H1 (cell line): Measurements from ENCODE around the gene ARHGDIG. TPM values are rescaled to one million over a fixed set of nuclear protein-coding genes. Genes with fewer than 3 reads are reported as not detected.

Source experiments
- CTCF ChIA-PET: fragments of 300-600 bp; sonication (Branson Sonifier 250); formaldehyde crosslinking; loops from one replicate; lab custom pipeline; 2021; ENCODE audit not compliant: partially characterized antibody; lab: Charles Lee
- POLR2A ChIA-PET: fragments of 300-600 bp; sonication (Branson Sonifier 250); formaldehyde crosslinking; loops from one replicate; lab custom pipeline; 2021; ENCODE audit warnings: inconsistent platforms; ENCODE audit not compliant: partially characterized antibody; lab: Charles Lee
- DNase-seq, 2 experiments: peaks; one replicate each; pipeline versions ENCODE4 v3.0.0 to v3.0.0-alpha.2; 2010 to 2022; ENCODE audit warnings: low spot score in 2 of 2, low read depth in 1 of 2, mixed read lengths in 1 of 2
- FAIRE-seq: peaks from 2 replicates; lab custom pipeline; 2011; peaks lifted over from hg19 to GRCh38; lab: Jason Lieb, UNC
- H2AFZ ChIP-seq: 2 replicates; pipeline ENCODE4 v1.8.1; 2012; ENCODE audit warnings: low read length, inconsistent platforms
- H2AK5ac ChIP-seq: 2 replicates; pipeline ENCODE4 v1.6.1; 2013; ENCODE audit warnings: low read depth, low read length
- H2BK120ac ChIP-seq: replicated peaks from 2 replicates; pipeline ENCODE3; 2013; ENCODE audit warnings: low read depth, low read length, inconsistent platforms
- H2BK12ac ChIP-seq: 2 replicates; pipeline ENCODE4 v1.6.1; 2013; ENCODE audit warnings: low read depth, low read length
- H2BK15ac ChIP-seq: 2 replicates; pipeline ENCODE4 v1.6.1; 2013; ENCODE audit warnings: low read length
- H2BK20ac ChIP-seq: 2 replicates; pipeline ENCODE4 v1.6.1; 2013; ENCODE audit warnings: low read length
- H2BK5ac ChIP-seq: 2 replicates; pipeline ENCODE4 v1.6.1; 2013; ENCODE audit warnings: low read depth, low read length
- H3K14ac ChIP-seq: 2 replicates; pipeline ENCODE4 v1.6.1; 2013; ENCODE audit warnings: inconsistent platforms; ENCODE audit not compliant: insufficient read length
- H3K18ac ChIP-seq: 2 replicates; pipeline ENCODE4 v1.6.1; 2013; ENCODE audit warnings: low read length; ENCODE audit errors: extremely low read depth
- H3K23ac ChIP-seq: 2 replicates; pipeline ENCODE4 v1.6.1; 2013; ENCODE audit warnings: inconsistent platforms; ENCODE audit not compliant: insufficient read length
- H3K23me2 ChIP-seq: 2 replicates; pipeline ENCODE4 v1.6.1; 2013; ENCODE audit warnings: low read depth, low read length
- H3K27ac ChIP-seq: 2 replicates; pipeline ENCODE4 v1.6.1; 2011; ENCODE audit warnings: low read depth, low read length, inconsistent platforms
- H3K27me3 ChIP-seq, 4 experiments: replicated peaks in 1 of 4; 1 replicate in 1 of 4; 2 replicates in 3 of 4; pipeline versions ENCODE4 v1.6.1 to v1.8.1; 2011 to 2013; ENCODE audit warnings: low read length in 3 of 4, mild to moderate bottlenecking in 3 of 4, inconsistent platforms in 2 of 4, mixed read lengths in 2 of 4, moderate library complexity in 1 of 4; ENCODE audit not compliant: control insufficient read depth in 3 of 4, insufficient read depth in 3 of 4; ENCODE audit errors: extremely low read depth in 1 of 4
- H3K36me3 ChIP-seq, 4 experiments: 2 replicates each; pipeline versions ENCODE4 v1.6.1 to v1.8.1; 2011 to 2013; ENCODE audit warnings: mild to moderate bottlenecking in 4 of 4, low read length in 3 of 4, moderate library complexity in 2 of 4, control low read depth in 1 of 4, inconsistent platforms in 1 of 4; ENCODE audit not compliant: insufficient read depth in 4 of 4, control insufficient read depth in 2 of 4
- H3K4ac ChIP-seq: replicated peaks from 2 replicates; pipeline ENCODE3; 2013; ENCODE audit warnings: low read length, low read depth, mixed read lengths, inconsistent platforms; ENCODE audit not compliant: insufficient read length
- H3K4me1 ChIP-seq, 4 experiments: replicated peaks in 1 of 4; 1 replicate in 1 of 4; 2 replicates in 3 of 4; pipeline versions ENCODE4 v1.6.1 to v1.8.1; 2011 to 2013; ENCODE audit warnings: low read length in 3 of 4, inconsistent platforms in 2 of 4, mixed read lengths in 1 of 4; ENCODE audit not compliant: insufficient read depth in 4 of 4, control insufficient read depth in 3 of 4
- H3K4me2 ChIP-seq, 2 experiments: 2 replicates each; pipeline versions ENCODE4 v1.6.1 to v1.8.1; 2011 to 2013; ENCODE audit warnings: low read depth in 2 of 2, low read length in 2 of 2, control low read depth in 1 of 2, inconsistent platforms in 1 of 2, mild to moderate bottlenecking in 1 of 2; ENCODE audit not compliant: insufficient read depth in 1 of 2
- H3K4me3 ChIP-seq, 4 experiments: fragments of 200-600, 300-600 bp in 1 of 4; sonication (generic), shearing (Covaris generic), sonication (Bioruptor Twin) in 1 of 4; 2 replicates each; pipeline versions ENCODE4 v1.5.1 to v1.8.1; 2011 to 2016; ENCODE audit warnings: low read length in 4 of 4, low read depth in 3 of 4, control low read depth in 2 of 4, inconsistent platforms in 2 of 4, mild to moderate bottlenecking in 2 of 4, mixed read lengths in 1 of 4, moderate library complexity in 1 of 4; ENCODE audit not compliant: insufficient read depth in 2 of 4; ENCODE audit errors: extremely low read depth in 1 of 4
- H3K56ac ChIP-seq: replicated peaks from 2 replicates; pipeline ENCODE3; 2013; ENCODE audit warnings: low read depth, mild to moderate bottlenecking, mixed read lengths, low read length, inconsistent platforms; ENCODE audit not compliant: insufficient read length
- H3K79me1 ChIP-seq: 2 replicates; pipeline ENCODE4 v1.6.1; 2013; ENCODE audit warnings: low read depth, low read length, control low read depth
- H3K79me2 ChIP-seq, 2 experiments: 2 replicates each; pipeline versions ENCODE4 v1.6.1 to v1.8.1; 2012 to 2013; ENCODE audit warnings: low read length in 2 of 2, mild to moderate bottlenecking in 2 of 2, inconsistent platforms in 1 of 2; ENCODE audit not compliant: insufficient read depth in 2 of 2, control insufficient read depth in 1 of 2
- H3K9ac ChIP-seq, 4 experiments: replicated peaks in 1 of 4; 1 replicate in 1 of 4; 2 replicates in 3 of 4; pipeline versions ENCODE4 v1.6.1 to v1.8.1; 2011 to 2013; ENCODE audit warnings: low read depth in 3 of 4, low read length in 3 of 4, control low read depth in 2 of 4, mild to moderate bottlenecking in 2 of 4, moderate library complexity in 2 of 4, inconsistent platforms in 1 of 4; ENCODE audit errors: extremely low read depth in 1 of 4
- H3K9me3 ChIP-seq, 2 experiments: 2 replicates each; pipeline versions ENCODE4 v1.6.1 to v1.8.1; 2012 to 2013; ENCODE audit warnings: mild to moderate bottlenecking in 2 of 2, moderate library complexity in 2 of 2, control low read depth in 1 of 2, inconsistent platforms in 1 of 2, low read depth in 1 of 2, low read length in 1 of 2, mixed read lengths in 1 of 2; ENCODE audit not compliant: insufficient read depth in 2 of 2
- H4K20me1 ChIP-seq, 2 experiments: replicated peaks in 1 of 2; 2 replicates each; pipeline versions ENCODE3 to v1.8.1; 2011 to 2013; ENCODE audit warnings: inconsistent platforms in 2 of 2, low read length in 2 of 2, mild to moderate bottlenecking in 1 of 2; ENCODE audit not compliant: insufficient read depth in 2 of 2, control insufficient read depth in 1 of 2
- H4K5ac ChIP-seq: 2 replicates; pipeline ENCODE4 v1.6.1; 2013; ENCODE audit warnings: low read length, low read depth, mixed read lengths, inconsistent platforms; ENCODE audit not compliant: insufficient read length
- H4K8ac ChIP-seq: 2 replicates; pipeline ENCODE4 v1.8.0; 2013; ENCODE audit warnings: mild to moderate bottlenecking, moderate library complexity, low read length, inconsistent platforms; ENCODE audit not compliant: insufficient read depth; ENCODE audit errors: extremely low read depth
- H4K91ac ChIP-seq: replicated peaks from 2 replicates; pipeline ENCODE3; 2013; ENCODE audit warnings: low read length, mixed read lengths, inconsistent platforms; ENCODE audit not compliant: insufficient read length
- ASH2L ChIP-seq: fragments of 200-600, 300-600 bp; sonication (generic); IDR thresholded peaks from one replicate; pipeline ENCODE4 v1.7.1; 2017; ENCODE audit warnings: low read length
- CTBP2 ChIP-seq: IDR thresholded peaks from 2 replicates; pipeline ENCODE4 v1.7.0; 2011; ENCODE audit warnings: borderline replicate concordance, mild to moderate bottlenecking, moderate library complexity, mixed read lengths, low read length; ENCODE audit not compliant: insufficient read depth, insufficient read length
- EZH2 ChIP-seq: fragments of 200-600 bp; sonication (generic); IDR thresholded peaks from 2 replicates; pipeline ENCODE4 v1.7.1; 2012; ENCODE audit warnings: low read depth, mild to moderate bottlenecking, moderate library complexity, low read length, inconsistent platforms; ENCODE audit not compliant: severe bottlenecking
- GABPA ChIP-seq: IDR thresholded peaks from 2 replicates; pipeline ENCODE4 v1.6.1; 2011; ENCODE audit warnings: mild to moderate bottlenecking, low read length, moderate library complexity, borderline replicate concordance; ENCODE audit not compliant: insufficient read depth
- JUN ChIP-seq: IDR thresholded peaks from 2 replicates; pipeline ENCODE4 v1.6.1; 2011; ENCODE audit warnings: low read depth, mild to moderate bottlenecking, improper control_type of control experiment, low read length
- POLR2A ChIP-seq, 2 experiments: IDR thresholded peaks; 1 replicate in 1 of 2; 2 replicates in 1 of 2; pipeline ENCODE4 v1.6.1; 2011; ENCODE audit warnings: low read depth in 2 of 2, low read length in 2 of 2, mild to moderate bottlenecking in 2 of 2; ENCODE audit errors: control extremely low read depth in 1 of 2
- POLR2AphosphoS5 ChIP-seq: IDR thresholded peaks from 2 replicates; pipeline ENCODE4 v1.6.1; 2011; ENCODE audit warnings: low read depth, low read length
- POU5F1 ChIP-seq: IDR thresholded peaks from 2 replicates; pipeline ENCODE4 v1.6.1; 2011; ENCODE audit warnings: low read depth, mild to moderate bottlenecking, low read length, moderate library complexity
- RFX5 ChIP-seq: IDR thresholded peaks from 2 replicates; pipeline ENCODE4 v1.6.1; 2011; ENCODE audit warnings: low read depth, low read length, improper control_type of control experiment, borderline replicate concordance
- SIX5 ChIP-seq: IDR thresholded peaks from 2 replicates; pipeline ENCODE4 v1.6.1; 2011; ENCODE audit warnings: mild to moderate bottlenecking, low read depth, low read length
- SP2 ChIP-seq: IDR thresholded peaks from 2 replicates; pipeline ENCODE4 v1.6.1; 2012; ENCODE audit warnings: mild to moderate bottlenecking, low read length, inconsistent platforms
- TAF7 ChIP-seq: optimal IDR thresholded peaks from 2 replicates; pipeline ENCODE3; 2011; ENCODE audit warnings: low read depth, mild to moderate bottlenecking, inconsistent platforms, low read length, moderate library complexity, borderline replicate concordance
- WGBS, 2 experiments: shearing (Covaris generic) in 1 of 2; methylation state at CpG; one replicate each; pipeline versions ENCODE4 v1.1.6 to v1.1.7; 2013 to 2015; ENCODE audit warnings: low lambda C conversion rate in 2 of 2, mixed read lengths in 2 of 2, inconsistent platforms in 1 of 2, low coverage in 1 of 2, missing lambda C conversion rate in 1 of 2; ENCODE audit not compliant: insufficient replicate concordance in 2 of 2, insufficient coverage in 1 of 2, insufficient read length in 1 of 2; ENCODE audit errors: extremely low coverage in 1 of 2, missing lambda C conversion rate in 1 of 2; 5-methylcytosine and 5-hydroxymethylcytosine counted together
- polyA plus RNA-seq, 7 experiments: library from polyadenylated mRNA; depleted of rRNA in 3 of 7; stranded (reverse) in 5 of 7; unstranded in 2 of 7; fragments of >200 nt in 5 of 7; fragments of 200-250 nt in 2 of 7; gene quantifications; 1 replicate in 5 of 7; 2 replicates in 1 of 7; 4 replicates in 1 of 7; pipeline versions ENCODE4 v1.2.1 to v1.2.3, GENCODE V29; 2011 to 2013; ENCODE audit warnings: missing spikeins in 2 of 7, mixed read lengths in 2 of 7
- total RNA-seq: library from RNA; stranded (reverse); fragmentation: NEBNext Ultra II Directional; extraction: Animal tissue kit (Norgen Biotek cat#: 25700); gene quantifications from 2 replicates; pipeline ENCODE4 v1.2.1, GENCODE V29; 2021
- TF ChIP-seq, protein P1 (sequence below): IDR thresholded peaks from 2 replicates; pipeline ENCODE4 v1.6.1; 2012; ENCODE audit warnings: low read length, inconsistent platforms

The ARHGDIG gene
- total and polyA plus RNA-seq, 2 of the 8 experiments (the other 6 are each of a cell fraction or from before 2014, with no cell fraction given), result 1.2 to 2.9 TPM

GRCh38 chr16:253833-254232 is 26.6 kb upstream of the ARHGDIG start:
- H3K4me2 ChIP-seq, result no peak overlapping the region
- CTCF ChIA-PET, result interaction anchor here (0.9 to 1.4 kb wide), 4 partner anchors 9 to 72 kb away, joined by 3 to 4 read pairs (median 3); no protein-coding TSS in a partner anchor
- WGBS, 2 experiments, result 93% methylated on average over 6 of the region's 6 CpGs; no CpG with 5 or more reads in 1 of the 2 experiments
- TF ChIP-seq SP2, result no peak
- no peak for TF ChIP-seq TAF7
- TF ChIP-seq RFX5, result no peak
- TF ChIP-seq SIX5, result no peak
- no peak for TF ChIP-seq ASH2L
- TF ChIP-seq GABPA, result no peak
- TF ChIP-seq CTBP2, result no peak
- TF ChIP-seq POU5F1, result no peak
- TF ChIP-seq, protein P1, sequence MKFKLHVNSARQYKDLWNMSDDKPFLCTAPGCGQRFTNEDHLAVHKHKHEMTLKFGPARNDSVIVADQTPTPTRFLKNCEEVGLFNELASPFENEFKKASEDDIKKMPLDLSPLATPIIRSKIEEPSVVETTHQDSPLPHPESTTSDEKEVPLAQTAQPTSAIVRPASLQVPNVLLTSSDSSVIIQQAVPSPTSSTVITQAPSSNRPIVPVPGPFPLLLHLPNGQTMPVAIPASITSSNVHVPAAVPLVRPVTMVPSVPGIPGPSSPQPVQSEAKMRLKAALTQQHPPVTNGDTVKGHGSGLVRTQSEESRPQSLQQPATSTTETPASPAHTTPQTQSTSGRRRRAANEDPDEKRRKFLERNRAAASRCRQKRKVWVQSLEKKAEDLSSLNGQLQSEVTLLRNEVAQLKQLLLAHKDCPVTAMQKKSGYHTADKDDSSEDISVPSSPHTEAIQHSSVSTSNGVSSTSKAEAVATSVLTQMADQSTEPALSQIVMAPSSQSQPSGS, result no peak
- TF ChIP-seq POLR2AphosphoS5, result no peak
- TF ChIP-seq POLR2A (IDR thresholded peaks at IDR 0.05; ENCODE audit: control extremely low read depth in 1 of 2, low read depth in 2 of 2, low read length in 2 of 2), result no peak
- TF ChIP-seq EZH2, result no peak
- no peak for TF ChIP-seq JUN

More at GRCh38 chr16:253833-254232, 26.6 kb upstream of the ARHGDIG start:
- Histone ChIP-seq H4K20me1 (peaks cover 2 to 6% of the 10 kb centered on the region in 2 experiments), H3K23ac (no peak overlapping the region), H4K5ac (no peak overlapping the region), H3K18ac (no peak overlapping the region), H2BK15ac (no peak overlapping the region), H3K4me1 (no peaks in the 10 kb centered on the region), H3K4ac (no peak overlapping the region), H3K79me2 (no peaks in the 10 kb centered on the region), H4K91ac (no peak overlapping the region), H3K79me1 (no peaks in the 10 kb centered on the region; the same call in none of the 2 replicates), H3K9me3 (no peaks in the 10 kb centered on the region), H2BK5ac (no peak overlapping the region), H2BK12ac (no peak overlapping the region), H3K4me3 (no peak overlapping the region), H3K23me2 (no peaks in the 10 kb centered on the region), H2AFZ (no peak overlapping the region), H2BK20ac (no peak overlapping the region), H3K27ac (no peak overlapping the region), H2AK5ac (no peak overlapping the region), H3K14ac (no peak overlapping the region), H4K8ac (no peak overlapping the region), H3K27me3 (no peaks in the 10 kb centered on the region), H3K9ac (no peak overlapping the region; a peak in 1 of 7 replicates), H2BK120ac (no peak overlapping the region), H3K56ac (no peak overlapping the region), H3K36me3 (peaks cover 0 to 14% (median 3%) of the 10 kb centered on the region in 4 experiments; a peak in 4 of 8 replicates)
- no peak for DNase-seq
- POLR2A ChIA-PET, result interaction anchor here (2.1 to 2.3 kb wide), 2 partner anchors 16 to 25 kb away, joined by 5 to 6 read pairs; partner anchors contain the start of gene LUC7L
- FAIRE-seq, result no peak
